HG03159 (cell line): ENCODE data around the gene ELAVL1.

Experiments used
- ATAC-seq: cut with Tn5 transposase; IDR thresholded peaks from one replicate; pipeline ENCODE4 v1.9.1; 2021; ENCODE audit warnings: mild to moderate bottlenecking, moderate library complexity; ENCODE audit not compliant: unreplicated experiment

ELAVL1 gene

DNA sequence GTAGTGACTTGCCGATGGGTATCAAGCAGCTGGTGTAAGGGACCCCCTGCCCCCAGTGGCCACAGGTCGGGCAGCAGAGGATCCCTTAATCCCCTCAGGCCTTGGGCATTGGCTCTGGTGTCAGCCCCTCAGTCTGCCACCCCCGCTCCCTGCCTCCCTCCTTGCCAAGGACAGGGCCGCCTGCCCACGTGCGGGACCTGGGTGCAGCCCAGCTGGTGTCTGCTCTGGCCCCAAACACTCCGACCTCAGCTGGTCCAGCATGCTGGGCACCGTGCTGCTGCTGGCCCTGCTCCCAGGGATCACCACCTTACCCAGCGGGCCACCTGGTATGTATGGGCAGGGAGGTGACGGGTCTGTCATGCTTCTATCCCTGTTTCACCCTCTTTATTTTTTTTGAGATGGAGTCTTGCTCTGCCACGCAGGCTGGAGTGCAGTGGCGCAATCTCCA lies 90.8 kb downstream of the ELAVL1 start, which contains the start of gene TGFBR3L:
TSS of gene TGFBR3L (plus strand) at position 233 of the 448 bp plus-strand sequence.
- no peak for ATAC-seq

DNA sequence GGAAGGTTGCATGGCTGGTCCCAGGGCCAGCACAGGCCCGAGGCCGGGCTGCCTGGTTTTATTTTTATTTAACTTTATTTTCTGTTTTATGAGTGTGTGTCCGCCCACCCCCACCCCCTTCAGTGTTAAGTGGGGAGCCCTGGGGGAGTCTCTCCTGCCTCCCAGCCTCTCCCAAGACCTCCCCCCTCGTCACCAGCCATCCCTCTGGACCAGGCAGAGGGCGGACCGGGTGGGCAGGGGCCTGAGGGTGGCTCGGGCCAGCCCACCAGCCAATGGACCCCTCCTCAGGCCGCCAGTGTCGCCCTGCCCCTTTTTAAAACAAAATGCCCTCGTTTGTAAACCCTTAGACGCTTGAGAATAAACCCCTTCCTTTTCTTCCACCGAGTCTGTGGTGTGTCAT lies 91.3 kb downstream of the ELAVL1 start:
- ATAC-seq, result no peak

- no peak for ATAC-seq
Observed at GRCh38 chr19:7913652-7914051, 91.8 kb downstream of the ELAVL1 start.

- no peak for ATAC-seq
Observed at GRCh38 chr19:7912697-7913564, 92.5 kb downstream of the ELAVL1 start.

- no peak for ATAC-seq
Observed at GRCh38 chr19:7912144-7912696, 93.2 kb downstream of the ELAVL1 start.

- no peak for ATAC-seq
Observed at GRCh38 chr19:7911508-7912143, 93.8 kb downstream of the ELAVL1 start.

GRCh38 chr19:7910321-7911161 lies 94.9 kb downstream of the ELAVL1 start:
- ATAC-seq, result no peak

GRCh38 chr19:7909471-7910067 lies 95.9 kb downstream of the ELAVL1 start:
- no peak for ATAC-seq

DNA sequence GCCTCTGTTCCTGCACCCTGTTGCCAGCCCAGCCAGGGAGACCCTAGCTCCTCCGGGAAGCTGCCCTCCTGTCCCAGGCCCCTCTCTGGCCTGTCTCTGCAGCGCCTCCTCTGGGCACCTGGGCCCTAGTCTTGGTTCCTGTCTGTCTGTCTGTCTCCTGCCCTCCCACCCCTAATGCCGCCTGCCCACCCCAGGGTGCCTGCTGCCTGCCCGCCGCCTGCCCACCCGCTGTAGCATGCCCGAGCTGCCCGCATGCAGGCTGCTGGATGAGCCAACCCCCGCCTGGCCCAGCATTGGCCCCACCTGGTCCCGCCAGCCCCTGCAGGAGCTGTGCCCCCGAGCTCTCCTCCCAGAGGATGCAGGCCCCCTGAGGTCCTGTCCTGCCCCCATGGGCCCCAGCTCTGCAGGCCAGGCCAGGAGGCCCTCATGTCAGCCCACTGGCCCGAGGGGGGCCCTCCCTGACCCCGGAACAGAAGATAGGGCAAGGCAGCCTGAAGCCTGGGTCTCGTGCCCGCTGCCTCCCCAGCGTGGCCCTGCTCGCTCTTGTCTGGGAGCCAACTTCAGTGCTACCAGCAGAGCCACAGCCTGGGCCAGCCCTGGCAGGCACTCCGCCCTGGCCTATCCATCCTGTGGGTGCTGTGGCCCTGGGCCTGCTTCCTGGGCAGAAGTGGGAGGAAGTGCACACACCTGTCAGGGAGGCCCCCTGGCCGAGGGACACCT lies 96.5 kb downstream of the ELAVL1 start:
- ATAC-seq, result no peak
